Ishikawa (cell line): ENCODE measurements around the gene CCSER1.

ENCODE experiments used
- CEBPB ChIP-seq: IDR thresholded peaks from 2 replicates; pipeline ENCODE4 v1.6.1; 2012
- CREB1 ChIP-seq: IDR thresholded peaks from 2 replicates; pipeline ENCODE4 v1.6.1; 2012; ENCODE audit warnings: low read depth
- EP300 ChIP-seq: IDR thresholded peaks from 2 replicates; pipeline ENCODE4 v1.6.1; 2012; ENCODE audit warnings: borderline replicate concordance
- FOXM1 ChIP-seq: IDR thresholded peaks from 2 replicates; pipeline ENCODE4 v1.6.1; 2012; ENCODE audit warnings: low read depth, borderline replicate concordance
- NFIC ChIP-seq: IDR thresholded peaks from 2 replicates; pipeline ENCODE4 v1.6.1; 2012
- RAD21 ChIP-seq: IDR thresholded peaks from 2 replicates; pipeline ENCODE4 v1.6.1; 2012; ENCODE audit warnings: low read depth
- TAF1 ChIP-seq: IDR thresholded peaks from 2 replicates; pipeline ENCODE4 v1.6.1; 2012; ENCODE audit warnings: low read depth, mild to moderate bottlenecking
- TEAD4 ChIP-seq: IDR thresholded peaks from 2 replicates; pipeline ENCODE4 v1.6.1; 2012
- YY1 ChIP-seq: IDR thresholded peaks from 2 replicates; pipeline ENCODE4 v1.6.1; 2012; ENCODE audit warnings: low read depth
- ZBTB7A ChIP-seq: IDR thresholded peaks from 2 replicates; pipeline ENCODE4 v1.6.1; 2012; ENCODE audit warnings: low read depth
- TF ChIP-seq, protein P1 (sequence below): IDR thresholded peaks from 2 replicates; pipeline ENCODE4 v1.6.1; 2012; ENCODE audit warnings: low read depth, mild to moderate bottlenecking
- TF ChIP-seq, protein P2 (sequence below): IDR thresholded peaks from 2 replicates; pipeline ENCODE4 v1.6.1; 2012
- TF ChIP-seq, protein P3 (sequence below): IDR thresholded peaks from 2 replicates; pipeline ENCODE4 v1.6.1; 2012

DNA sequence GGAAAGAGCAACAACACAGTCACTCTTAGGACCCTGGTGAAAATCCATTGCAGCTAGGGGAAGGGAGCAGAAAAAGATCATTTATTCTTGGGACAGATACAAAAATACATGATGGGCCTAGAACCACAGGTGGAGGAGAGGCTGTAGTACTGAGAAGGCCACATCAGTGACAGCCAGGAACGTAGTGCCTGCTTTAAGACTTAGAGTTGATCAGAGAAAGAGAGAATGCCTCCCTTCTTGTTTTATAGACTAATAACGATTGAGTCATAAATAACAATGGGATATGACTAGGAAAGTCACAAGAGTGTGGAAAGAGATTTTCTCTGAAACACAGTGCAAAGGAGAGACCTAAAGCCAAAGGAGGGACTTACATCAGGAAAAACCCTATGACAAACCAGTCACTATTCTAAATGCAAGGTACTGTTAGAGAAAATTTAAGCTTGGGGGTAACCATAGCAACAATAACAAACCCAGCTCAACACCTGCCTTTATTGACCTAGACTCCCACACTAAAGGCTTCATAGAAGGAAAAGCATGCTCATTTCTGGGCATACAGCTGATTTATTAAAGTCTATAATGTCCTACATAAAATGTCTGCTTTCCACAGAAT, 1161.6 kb downstream of the CCSER1 start:
- TF ChIP-seq, protein P1, sequence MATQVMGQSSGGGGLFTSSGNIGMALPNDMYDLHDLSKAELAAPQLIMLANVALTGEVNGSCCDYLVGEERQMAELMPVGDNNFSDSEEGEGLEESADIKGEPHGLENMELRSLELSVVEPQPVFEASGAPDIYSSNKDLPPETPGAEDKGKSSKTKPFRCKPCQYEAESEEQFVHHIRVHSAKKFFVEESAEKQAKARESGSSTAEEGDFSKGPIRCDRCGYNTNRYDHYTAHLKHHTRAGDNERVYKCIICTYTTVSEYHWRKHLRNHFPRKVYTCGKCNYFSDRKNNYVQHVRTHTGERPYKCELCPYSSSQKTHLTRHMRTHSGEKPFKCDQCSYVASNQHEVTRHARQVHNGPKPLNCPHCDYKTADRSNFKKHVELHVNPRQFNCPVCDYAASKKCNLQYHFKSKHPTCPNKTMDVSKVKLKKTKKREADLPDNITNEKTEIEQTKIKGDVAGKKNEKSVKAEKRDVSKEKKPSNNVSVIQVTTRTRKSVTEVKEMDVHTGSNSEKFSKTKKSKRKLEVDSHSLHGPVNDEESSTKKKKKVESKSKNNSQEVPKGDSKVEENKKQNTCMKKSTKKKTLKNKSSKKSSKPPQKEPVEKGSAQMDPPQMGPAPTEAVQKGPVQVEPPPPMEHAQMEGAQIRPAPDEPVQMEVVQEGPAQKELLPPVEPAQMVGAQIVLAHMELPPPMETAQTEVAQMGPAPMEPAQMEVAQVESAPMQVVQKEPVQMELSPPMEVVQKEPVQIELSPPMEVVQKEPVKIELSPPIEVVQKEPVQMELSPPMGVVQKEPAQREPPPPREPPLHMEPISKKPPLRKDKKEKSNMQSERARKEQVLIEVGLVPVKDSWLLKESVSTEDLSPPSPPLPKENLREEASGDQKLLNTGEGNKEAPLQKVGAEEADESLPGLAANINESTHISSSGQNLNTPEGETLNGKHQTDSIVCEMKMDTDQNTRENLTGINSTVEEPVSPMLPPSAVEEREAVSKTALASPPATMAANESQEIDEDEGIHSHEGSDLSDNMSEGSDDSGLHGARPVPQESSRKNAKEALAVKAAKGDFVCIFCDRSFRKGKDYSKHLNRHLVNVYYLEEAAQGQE = no peak
- no peak for TF ChIP-seq ZBTB7A
- no peak for TF ChIP-seq YY1
- no peak for TF ChIP-seq RAD21
- TF ChIP-seq, protein P2, sequence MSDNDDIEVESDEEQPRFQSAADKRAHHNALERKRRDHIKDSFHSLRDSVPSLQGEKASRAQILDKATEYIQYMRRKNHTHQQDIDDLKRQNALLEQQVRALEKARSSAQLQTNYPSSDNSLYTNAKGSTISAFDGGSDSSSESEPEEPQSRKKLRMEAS = no peak
- TF ChIP-seq NFIC = no peak
- TF ChIP-seq CEBPB = no peak
- no peak for TF ChIP-seq TAF1
- TF ChIP-seq FOXM1 = no peak
- no peak for TF ChIP-seq TEAD4
- no peak for TF ChIP-seq EP300
- TF ChIP-seq CREB1 = no peak
- TF ChIP-seq, protein P3, sequence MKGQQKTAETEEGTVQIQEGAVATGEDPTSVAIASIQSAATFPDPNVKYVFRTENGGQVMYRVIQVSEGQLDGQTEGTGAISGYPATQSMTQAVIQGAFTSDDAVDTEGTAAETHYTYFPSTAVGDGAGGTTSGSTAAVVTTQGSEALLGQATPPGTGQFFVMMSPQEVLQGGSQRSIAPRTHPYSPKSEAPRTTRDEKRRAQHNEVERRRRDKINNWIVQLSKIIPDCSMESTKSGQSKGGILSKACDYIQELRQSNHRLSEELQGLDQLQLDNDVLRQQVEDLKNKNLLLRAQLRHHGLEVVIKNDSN = no peak
